ENCODE results near the gene MAMDC2. TPM values are rescaled to one million over a fixed set of nuclear protein-coding genes. Genes with fewer than 3 reads are reported as not detected.
A peak's percentile ranks its signal among the peaks of the same experiment; 100 is the strongest.

The MAMDC2 gene
- total RNA-seq, 1 donor from 2014 or later, result 0.60 TPM

DNA sequence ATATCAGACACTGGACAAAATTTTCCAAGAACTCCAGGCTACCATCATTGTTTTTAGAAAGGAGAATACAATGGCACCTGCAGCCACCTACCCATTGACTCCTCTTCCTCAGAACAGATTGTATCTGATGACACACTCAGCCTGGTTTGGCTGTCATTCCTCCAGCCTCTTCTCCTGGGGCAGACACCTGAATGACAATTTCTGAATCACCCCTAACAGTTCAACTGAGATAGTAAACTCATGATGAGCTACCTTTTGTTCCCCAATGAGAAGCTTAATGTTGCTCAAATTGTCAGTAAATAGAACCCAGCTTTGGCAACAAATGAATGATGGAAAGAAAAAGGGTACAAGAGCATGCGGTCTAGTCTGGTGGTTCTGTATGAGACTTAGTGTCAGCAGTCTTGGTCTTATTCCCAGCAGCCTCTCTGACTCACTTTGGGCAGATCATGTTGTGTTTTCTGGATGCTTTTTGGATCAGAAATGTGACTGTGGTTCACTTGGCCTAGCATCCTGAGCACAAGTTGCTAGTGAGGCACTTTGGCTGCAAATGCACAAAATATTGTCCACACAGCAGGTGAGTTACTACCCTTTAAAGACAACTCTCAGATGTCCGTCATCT is 78.3 kb downstream of the MAMDC2 start:
- Mint-ChIP-seq H3K27me3 (peaks cover 13% of the 10 kb centered on the region), H3K27ac (no peak overlapping the region), H3K9me3 (ENCODE audit: low read depth) (no peaks in the 10 kb centered on the region), H3K4me1 (ENCODE audit: low read depth) (peaks cover 16% of the 10 kb centered on the region), H3K36me3 (ENCODE audit: insufficient read depth) (no peaks in the 10 kb centered on the region), H3K4me3 (ENCODE audit: low read depth) (no peak overlapping the region)
- no peak for DNase-seq (ENCODE audit: low spot score, unreplicated experiment)
- TF ChIP-seq, protein P1, sequence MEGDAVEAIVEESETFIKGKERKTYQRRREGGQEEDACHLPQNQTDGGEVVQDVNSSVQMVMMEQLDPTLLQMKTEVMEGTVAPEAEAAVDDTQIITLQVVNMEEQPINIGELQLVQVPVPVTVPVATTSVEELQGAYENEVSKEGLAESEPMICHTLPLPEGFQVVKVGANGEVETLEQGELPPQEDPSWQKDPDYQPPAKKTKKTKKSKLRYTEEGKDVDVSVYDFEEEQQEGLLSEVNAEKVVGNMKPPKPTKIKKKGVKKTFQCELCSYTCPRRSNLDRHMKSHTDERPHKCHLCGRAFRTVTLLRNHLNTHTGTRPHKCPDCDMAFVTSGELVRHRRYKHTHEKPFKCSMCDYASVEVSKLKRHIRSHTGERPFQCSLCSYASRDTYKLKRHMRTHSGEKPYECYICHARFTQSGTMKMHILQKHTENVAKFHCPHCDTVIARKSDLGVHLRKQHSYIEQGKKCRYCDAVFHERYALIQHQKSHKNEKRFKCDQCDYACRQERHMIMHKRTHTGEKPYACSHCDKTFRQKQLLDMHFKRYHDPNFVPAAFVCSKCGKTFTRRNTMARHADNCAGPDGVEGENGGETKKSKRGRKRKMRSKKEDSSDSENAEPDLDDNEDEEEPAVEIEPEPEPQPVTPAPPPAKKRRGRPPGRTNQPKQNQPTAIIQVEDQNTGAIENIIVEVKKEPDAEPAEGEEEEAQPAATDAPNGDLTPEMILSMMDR (IDR thresholded peaks at IDR 0.05; ENCODE audit: unreplicated experiment), result no peak

DNA sequence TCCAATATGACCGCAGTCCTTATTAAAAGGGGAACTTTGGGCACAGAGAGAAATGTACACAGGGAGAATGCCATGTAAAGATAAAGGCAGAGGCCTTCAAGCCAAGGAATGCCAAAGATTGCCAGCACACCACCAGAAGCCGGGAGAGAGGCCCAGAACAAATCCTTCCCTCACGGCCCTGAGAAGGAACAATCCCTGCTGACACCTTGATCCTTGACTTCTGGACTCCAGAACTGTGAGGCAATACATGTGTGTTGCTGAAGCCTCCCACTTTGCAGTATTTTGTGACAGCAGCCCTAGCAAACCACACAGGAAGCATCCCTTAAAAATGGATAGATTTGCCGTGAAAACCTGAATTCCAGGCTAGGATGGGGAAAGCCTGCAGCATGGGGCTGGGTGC is 80.0 kb downstream of the MAMDC2 start:
- no peak for DNase-seq (ENCODE audit: low spot score, unreplicated experiment)
- Mint-ChIP-seq H3K36me3 (ENCODE audit: insufficient read depth) (no peaks in the 10 kb centered on the region), H3K4me1 (ENCODE audit: low read depth) (peaks cover 15% of the 10 kb centered on the region), H3K27me3 (peaks cover 16% of the 10 kb centered on the region), H3K9me3 (ENCODE audit: low read depth) (no peaks in the 10 kb centered on the region), H3K4me3 (ENCODE audit: low read depth) (no peak overlapping the region), H3K27ac (no peak overlapping the region)
- TF ChIP-seq, protein P1 (IDR thresholded peaks at IDR 0.05; ENCODE audit: unreplicated experiment), result no peak

DNA sequence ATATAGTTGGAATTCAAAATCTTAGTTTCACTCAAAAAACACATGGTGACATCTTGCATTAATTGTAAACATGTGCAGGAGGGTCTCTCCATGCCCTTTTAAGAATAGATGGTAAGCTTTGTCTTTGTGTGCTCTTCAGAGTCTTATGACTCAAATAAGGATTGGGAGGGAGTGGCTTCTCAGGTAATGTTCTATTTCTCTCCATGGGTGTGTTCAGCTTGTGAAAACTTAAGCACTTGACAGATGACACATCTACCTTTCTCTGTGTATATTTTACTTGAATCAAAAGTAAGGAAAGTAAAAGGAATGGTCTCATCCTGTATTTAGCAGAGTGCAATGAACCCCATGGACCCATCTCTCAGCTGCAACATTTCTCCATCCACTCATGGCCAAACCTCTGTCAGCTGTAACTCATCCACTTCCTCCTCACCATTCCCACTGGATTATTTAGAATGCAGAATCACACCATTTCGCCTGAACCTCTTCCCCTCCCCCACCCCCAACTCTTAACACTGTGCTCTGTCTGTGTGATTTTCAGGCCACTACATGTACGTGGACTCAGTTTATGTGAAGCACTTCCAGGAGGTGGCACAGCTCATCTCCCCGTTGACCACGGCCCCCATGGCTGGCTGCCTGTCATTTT is 82.1 kb downstream of the MAMDC2 start:
- Mint-ChIP-seq H3K27ac (no peak overlapping the region), H3K4me1 (ENCODE audit: low read depth) (peaks cover 20% of the 10 kb centered on the region), H3K27me3 (peaks cover 6% of the 10 kb centered on the region), H3K4me3 (ENCODE audit: low read depth) (no peak overlapping the region), H3K36me3 (ENCODE audit: insufficient read depth) (no peaks in the 10 kb centered on the region), H3K9me3 (ENCODE audit: low read depth) (no peaks in the 10 kb centered on the region)
- DNase-seq (ENCODE audit: low spot score, unreplicated experiment), result no peak
- TF ChIP-seq, protein P1 (IDR thresholded peaks at IDR 0.05; ENCODE audit: unreplicated experiment), result no peak

DNA sequence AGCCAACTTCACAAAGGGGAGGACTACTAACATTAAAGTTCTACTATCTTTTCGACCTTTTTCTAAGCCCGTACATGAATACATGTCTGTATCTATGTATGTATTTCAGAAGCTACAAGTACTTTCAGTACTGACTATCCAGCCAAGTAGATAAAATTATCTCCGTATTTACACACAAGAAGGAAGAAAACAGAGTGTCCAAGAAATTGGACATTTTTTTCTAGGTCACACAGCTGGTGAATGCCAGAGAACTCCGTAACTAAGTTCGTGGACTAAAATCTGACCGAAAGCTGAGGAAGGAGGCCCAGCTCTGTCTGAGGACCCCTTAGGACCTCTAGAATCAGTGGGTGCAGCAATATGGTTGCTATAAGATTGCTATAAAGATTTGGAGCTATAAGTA is 83.4 kb downstream of the MAMDC2 start:
- Mint-ChIP-seq H3K9me3 (ENCODE audit: low read depth) (no peaks in the 10 kb centered on the region), H3K4me1 (ENCODE audit: low read depth) (peaks cover 20% of the 10 kb centered on the region), H3K27me3 (peaks cover 6% of the 10 kb centered on the region), H3K36me3 (ENCODE audit: insufficient read depth) (no peaks in the 10 kb centered on the region), H3K27ac (no peak overlapping the region), H3K4me3 (ENCODE audit: low read depth) (no peak overlapping the region)
- TF ChIP-seq, protein P1 (IDR thresholded peaks at IDR 0.05; ENCODE audit: unreplicated experiment), result no peak
- no peak for DNase-seq (ENCODE audit: low spot score, unreplicated experiment)

DNA sequence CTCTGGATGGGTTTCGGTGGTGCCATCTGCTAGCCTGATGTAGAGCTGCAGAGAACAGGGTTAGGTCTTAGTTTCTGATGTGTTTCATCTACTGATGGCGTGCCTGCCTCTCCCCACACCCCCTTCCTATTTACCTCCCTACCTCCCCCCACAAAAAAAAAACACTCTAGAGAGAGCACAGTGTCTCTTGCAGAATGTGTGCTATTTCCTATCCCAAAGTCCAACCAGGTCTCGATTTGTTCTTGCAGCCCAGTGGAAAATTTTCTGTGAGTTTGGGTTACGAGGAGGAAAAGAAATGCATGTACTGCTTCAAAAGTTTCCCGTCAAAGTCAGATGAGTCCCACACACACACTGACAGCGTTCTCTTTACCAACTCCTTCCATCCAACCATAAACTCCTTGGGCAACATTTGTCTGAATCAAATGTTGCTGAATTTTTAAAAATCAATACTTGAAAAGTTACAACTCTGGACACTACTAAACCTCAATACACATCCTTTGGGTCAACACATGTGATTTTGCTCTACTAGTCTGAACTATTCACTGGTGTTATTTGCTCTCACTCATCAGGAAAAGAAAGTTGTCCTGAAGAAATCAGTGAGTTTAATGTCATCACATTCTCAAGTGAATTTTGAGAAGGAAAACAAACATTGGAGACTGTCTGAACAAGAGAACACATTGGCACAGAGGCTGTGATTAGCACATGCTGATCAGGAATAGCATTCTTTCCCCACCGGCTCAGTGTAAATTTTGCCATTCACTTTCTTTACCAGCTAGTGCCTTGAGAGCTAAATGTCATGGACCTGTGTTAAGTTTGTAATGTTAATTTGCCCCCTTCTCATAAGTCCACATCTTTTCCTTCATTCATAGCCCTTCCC is 84.1 kb downstream of the MAMDC2 start:
- H3K36me3 Mint-ChIP-seq (ENCODE audit: insufficient read depth), result no peaks in the 10 kb centered on the region
- no peaks in the 10 kb centered on the region for H3K9me3 Mint-ChIP-seq (ENCODE audit: low read depth)
- H3K4me1 Mint-ChIP-seq (ENCODE audit: low read depth), result peaks cover 20% of the 10 kb centered on the region
- TF ChIP-seq, protein P1 (IDR thresholded peaks at IDR 0.05; ENCODE audit: unreplicated experiment), result no peak
- peak overlapping the region; percentile 53 for H3K27ac Mint-ChIP-seq
- no peak for DNase-seq (ENCODE audit: low spot score, unreplicated experiment)
- H3K4me3 Mint-ChIP-seq (ENCODE audit: low read depth), result no peak overlapping the region
- peaks cover 6% of the 10 kb centered on the region for H3K27me3 Mint-ChIP-seq

Measured in progenitor cell of endocrine pancreas (in vitro differentiated cells).